K562 (cell line): ENCODE data around the gene MYCBP. TPM values are rescaled to one million over a fixed set of nuclear protein-coding genes. Genes with fewer than 3 reads are reported as not detected.

ENCODE experiments used
- ADNP ChIP-seq: fragments of 200-800 bp; sonication (Bioruptor generic); IDR thresholded peaks from 2 replicates; pipeline ENCODE4 v1.6.1; 2016; ENCODE audit warnings: missing genetic modification characterization, missing compliant biosample characterization
- CBFB ChIP-seq: sonication (generic); formaldehyde crosslinking; IDR thresholded peaks from 2 replicates; pipeline ENCODE4 v1.4.0; 2020; ENCODE audit warnings: mild to moderate bottlenecking, missing genetic modification reagents
- FOSL1 ChIP-seq: fragments of 200-800 bp; sonication (Bioruptor generic); conservative IDR thresholded peaks from 2 replicates; pipeline ENCODE4 v1.6.1; 2016; ENCODE audit warnings: missing genetic modification characterization, missing compliant biosample characterization
- FOXK1 ChIP-seq: sonication (generic); formaldehyde crosslinking; IDR thresholded peaks from 2 replicates; pipeline ENCODE4 v1.8.0; 2022; ENCODE audit warnings: missing genetic modification reagents, mild to moderate bottlenecking, borderline replicate concordance
- KDM4B ChIP-seq, 2 experiments: fragments of 450-650 bp in 1 of 2; sonication (generic) in 1 of 2; IDR thresholded peaks; 2 replicates each; pipeline ENCODE4 v1.6.1; 2016 to 2017; ENCODE audit warnings: borderline replicate concordance in 2 of 2, antibody characterized with exemption in 1 of 2, low read depth in 1 of 2, mild to moderate bottlenecking in 1 of 2
- MTA3 ChIP-seq: fragments of 450-650 bp; formaldehyde crosslinking; IDR thresholded peaks from 2 replicates; pipeline ENCODE4 v1.6.1; 2017; ENCODE audit warnings: mild to moderate bottlenecking, borderline replicate concordance
- RFX7 ChIP-seq: fragments of 250-450 bp; sonication (Bioruptor Pico); IDR thresholded peaks from 2 replicates; pipeline ENCODE4 v1.5.1; 2021; ENCODE audit warnings: mild to moderate bottlenecking
- SMC3 ChIP-seq: conservative IDR thresholded peaks from 2 replicates; pipeline ENCODE4 v1.6.1; 2011; ENCODE audit warnings: low read depth, low read length, improper control_type of control experiment; ENCODE audit not compliant: insufficient read depth
- SNRNP70 ChIP-seq: fragments of 200-400 bp; formaldehyde crosslinking; optimal IDR thresholded peaks from 2 replicates; pipeline ENCODE3; 2017; ENCODE audit warnings: low read depth, low read length
- TBL1XR1 ChIP-seq, 2 experiments: IDR thresholded peaks; 2 replicates each; pipeline ENCODE4 v1.6.1; 2012; ENCODE audit warnings: improper control_type of control experiment in 2 of 2, low read length in 2 of 2, mild to moderate bottlenecking in 1 of 2
- XRCC5 ChIP-seq: fragments of 200-400 bp; formaldehyde crosslinking; IDR thresholded peaks from 2 replicates; pipeline ENCODE4 v1.6.1; 2017; ENCODE audit warnings: low read depth, mild to moderate bottlenecking, low read length
- ZNF146 ChIP-seq: IDR thresholded peaks from one replicate; pipeline ENCODE4 v1.6.1; 2018; ENCODE audit warnings: missing compliant biosample characterization; ENCODE audit not compliant: unreplicated experiment
- ZNF41 ChIP-seq: fragments of 250-450 bp; sonication (Bioruptor Pico); conservative IDR thresholded peaks from 2 replicates; pipeline ENCODE4 v1.4.0; 2020; ENCODE audit warnings: mild to moderate bottlenecking
- ZNF551 ChIP-seq: fragments of 250-450 bp; sonication (Bioruptor Pico); IDR thresholded peaks from 2 replicates; pipeline ENCODE4 v1.5.0; 2021; ENCODE audit warnings: mild to moderate bottlenecking, moderate library complexity
- ZNF696 ChIP-seq: fragments of 250-450 bp; sonication (Bioruptor Pico); conservative IDR thresholded peaks from 2 replicates; pipeline ENCODE4 v1.4.0; 2020; ENCODE audit warnings: mild to moderate bottlenecking, moderate library complexity
- polyA plus RNA-seq, 8 experiments: library from polyadenylated mRNA; depleted of rRNA in 4 of 8; stranded (reverse) in 5 of 8; unstranded in 3 of 8; fragments of >200 nt; fragmentation: Nextera tagmentation in 2 of 8; fragmentation: Illumina TruSeq in 1 of 8; extraction: Ambion mirVana in 2 of 8; extraction: Trizol in 1 of 8; gene quantifications; 2 replicates each; pipeline versions ENCODE4 v1.2.1 to v1.2.3, GENCODE V29; 2011 to 2014; ENCODE audit warnings: inconsistent platforms in 1 of 8, missing spikeins in 1 of 8
- total RNA-seq, 7 experiments: library from RNA; depleted of rRNA in 6 of 7; stranded (reverse); fragments of >200 nt in 6 of 7; fragmentation: Illumina TruSeq in 2 of 7; extraction: Trizol in 2 of 7; gene quantifications; 2 replicates each; pipeline versions ENCODE4 v1.2.1 to v1.2.3, GENCODE V29; 2011 to 2021; ENCODE audit warnings: low replicate concordance in 1 of 7
- TF ChIP-seq, protein P1 (sequence below): fragments of 450-650 bp; IDR thresholded peaks from 2 replicates; pipeline ENCODE4 v1.6.1; 2018; ENCODE audit warnings: mild to moderate bottlenecking, low read depth; ENCODE audit not compliant: partially characterized antibody
- TF ChIP-seq, protein P2 (sequence below): sonication (generic); formaldehyde crosslinking; IDR thresholded peaks from 2 replicates; pipeline ENCODE4 v1.8.1; 2022; ENCODE audit warnings: missing genetic modification reagents
- TF ChIP-seq, protein P3 (sequence below), 2 experiments: IDR thresholded peaks in 1 of 2; conservative IDR thresholded peaks in 1 of 2; 2 replicates each; pipeline ENCODE4 v1.6.1; 2016; ENCODE audit warnings: low read depth in 2 of 2, mild to moderate bottlenecking in 1 of 2, missing compliant biosample characterization in 1 of 2, missing genetic modification characterization in 1 of 2, moderate library complexity in 1 of 2

The MYCBP gene
- total and polyA plus RNA-seq, 9 of the 15 experiments (the other 6 are each of a cell fraction or from before 2014, with no cell fraction given) = 32.3 to 253 (median 72.9) TPM

DNA sequence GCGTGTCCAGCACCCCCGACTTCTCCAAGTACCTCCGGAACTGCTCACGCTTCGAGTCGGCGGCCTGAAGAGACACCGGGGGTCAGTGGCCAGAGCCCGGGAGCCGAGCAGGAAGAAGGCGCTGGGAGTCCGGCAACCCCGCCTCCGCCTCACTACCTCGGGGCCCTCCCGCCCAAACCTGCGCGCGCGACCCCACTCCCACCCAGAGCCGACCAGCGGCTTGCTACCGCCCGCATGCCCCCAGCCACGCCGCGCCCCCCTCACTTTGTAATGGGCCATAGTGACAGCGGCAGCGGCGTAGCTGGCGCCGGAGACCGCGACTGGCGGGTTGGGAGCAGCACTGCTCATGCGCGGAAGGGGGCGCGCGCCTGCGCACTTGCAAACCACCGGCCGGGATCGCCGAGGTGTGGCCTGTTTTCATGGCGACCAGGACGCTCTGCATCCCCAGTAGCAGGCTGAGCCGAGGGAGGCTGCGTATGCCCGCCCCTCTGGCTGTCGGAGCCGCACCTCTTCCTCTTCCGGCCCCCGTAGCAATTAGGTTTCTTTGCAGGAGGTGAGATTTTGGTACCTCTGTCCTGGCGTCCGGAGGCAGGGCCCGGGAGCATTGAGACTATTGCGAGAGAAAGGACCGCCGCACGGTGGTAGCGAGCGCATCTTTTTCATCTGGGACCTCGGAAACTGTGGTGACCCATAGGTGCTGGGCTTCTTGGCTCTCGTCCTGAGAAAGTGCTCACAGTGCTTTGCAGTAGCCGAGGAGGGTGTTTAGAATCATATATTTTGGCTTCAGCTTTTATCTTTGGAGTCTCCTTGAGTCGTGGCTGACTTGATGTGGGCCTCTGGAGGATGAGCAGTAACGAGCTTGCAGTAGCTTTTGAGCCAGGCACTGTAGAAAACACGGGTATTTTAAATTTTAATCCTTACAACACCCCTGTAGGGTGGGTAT, at the start of gene MYCBP (continued):
- TF ChIP-seq, protein P1, sequence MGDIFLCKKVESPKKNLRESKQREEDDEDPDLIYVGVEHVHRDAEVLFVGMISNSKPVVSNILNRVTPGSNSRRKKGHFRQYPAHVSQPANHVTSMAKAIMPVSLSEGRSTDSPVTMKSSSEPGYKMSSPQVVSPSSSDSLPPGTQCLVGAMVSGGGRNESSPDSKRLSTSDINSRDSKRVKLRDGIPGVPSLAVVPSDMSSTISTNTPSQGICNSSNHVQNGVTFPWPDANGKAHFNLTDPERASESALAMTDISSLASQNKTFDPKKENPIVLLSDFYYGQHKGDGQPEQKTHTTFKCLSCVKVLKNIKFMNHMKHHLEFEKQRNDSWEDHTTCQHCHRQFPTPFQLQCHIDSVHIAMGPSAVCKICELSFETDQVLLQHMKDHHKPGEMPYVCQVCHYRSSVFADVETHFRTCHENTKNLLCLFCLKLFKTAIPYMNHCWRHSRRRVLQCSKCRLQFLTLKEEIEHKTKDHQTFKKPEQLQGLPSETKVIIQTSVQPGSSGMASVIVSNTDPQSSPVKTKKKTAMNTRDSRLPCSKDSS = no peak
- TF ChIP-seq ZNF551 (CRISPR knock-in tag) = no peak
- TF ChIP-seq CBFB (CRISPR knock-in tag) = 0 out of 2 replicates have a peak, but pooled peaks have one; percentile 64
- peak; percentile 60; the same call in 1 of the 2 replicates for TF ChIP-seq MTA3
- TF ChIP-seq, protein P2, sequence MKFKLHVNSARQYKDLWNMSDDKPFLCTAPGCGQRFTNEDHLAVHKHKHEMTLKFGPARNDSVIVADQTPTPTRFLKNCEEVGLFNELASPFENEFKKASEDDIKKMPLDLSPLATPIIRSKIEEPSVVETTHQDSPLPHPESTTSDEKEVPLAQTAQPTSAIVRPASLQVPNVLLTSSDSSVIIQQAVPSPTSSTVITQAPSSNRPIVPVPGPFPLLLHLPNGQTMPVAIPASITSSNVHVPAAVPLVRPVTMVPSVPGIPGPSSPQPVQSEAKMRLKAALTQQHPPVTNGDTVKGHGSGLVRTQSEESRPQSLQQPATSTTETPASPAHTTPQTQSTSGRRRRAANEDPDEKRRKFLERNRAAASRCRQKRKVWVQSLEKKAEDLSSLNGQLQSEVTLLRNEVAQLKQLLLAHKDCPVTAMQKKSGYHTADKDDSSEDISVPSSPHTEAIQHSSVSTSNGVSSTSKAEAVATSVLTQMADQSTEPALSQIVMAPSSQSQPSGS (CRISPR knock-in tag) = no peak
- no peak for TF ChIP-seq ADNP (tag)
- no peak for TF ChIP-seq FOSL1 (tag)
- no peak for TF ChIP-seq KDM4B (IDR thresholded peaks at IDR 0.05; ENCODE audit: borderline replicate concordance in 2 of 2, low read depth in 1 of 2)
- peak; percentile 5; the same call in 1 of the 2 replicates for TF ChIP-seq FOXK1 (CRISPR knock-in tag)
- TF ChIP-seq SNRNP70 = no peak
- 0 out of 2 replicates have a peak, but pooled peaks have one; percentile 6 for TF ChIP-seq SMC3
- no peak for TF ChIP-seq ZNF41 (CRISPR knock-in tag)
- no peak for TF ChIP-seq ZNF696 (CRISPR knock-in tag)
- TF ChIP-seq, protein P3, sequence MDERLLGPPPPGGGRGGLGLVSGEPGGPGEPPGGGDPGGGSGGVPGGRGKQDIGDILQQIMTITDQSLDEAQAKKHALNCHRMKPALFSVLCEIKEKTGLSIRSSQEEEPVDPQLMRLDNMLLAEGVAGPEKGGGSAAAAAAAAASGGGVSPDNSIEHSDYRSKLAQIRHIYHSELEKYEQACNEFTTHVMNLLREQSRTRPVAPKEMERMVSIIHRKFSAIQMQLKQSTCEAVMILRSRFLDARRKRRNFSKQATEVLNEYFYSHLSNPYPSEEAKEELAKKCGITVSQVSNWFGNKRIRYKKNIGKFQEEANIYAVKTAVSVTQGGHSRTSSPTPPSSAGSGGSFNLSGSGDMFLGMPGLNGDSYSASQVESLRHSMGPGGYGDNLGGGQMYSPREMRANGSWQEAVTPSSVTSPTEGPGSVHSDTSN (CRISPR knock-in tag; IDR thresholded peaks at IDR 0.05; ENCODE audit: low read depth) = no peak
- TF ChIP-seq, protein P3 (tag; conservative IDR thresholded peaks at IDR 0.05; ENCODE audit: low read depth) = no peak
- TF ChIP-seq ZNF146 = peak; percentile 12
- TF ChIP-seq XRCC5 = no peak
- TF ChIP-seq TBL1XR1 (IDR thresholded peaks at IDR 0.05; ENCODE audit: low read length in 2 of 2) = no peak; a peak in 1 of 4 replicates
- TF ChIP-seq RFX7 = no peak
